Fibroblast of lung (primary cell): ENCODE measurements around the gene BMP7. TPM values are rescaled to one million over a fixed set of nuclear protein-coding genes. Genes with fewer than 3 reads are reported as not detected.

ENCODE experiments used
- DNase-seq, 2 donors: peaks; one replicate each; pipeline versions ENCODE4 v3.0.0 to v3.0.0-alpha.2; 2010; ENCODE audit warnings: low read depth in 2 of 2
- H2AFZ ChIP-seq: 2 replicates; pipeline ENCODE4 v1.5.1; 2012; ENCODE audit warnings: low read length, control low read depth, inconsistent platforms
- H3K27ac ChIP-seq: 2 replicates; pipeline ENCODE4 v1.5.1; 2011; ENCODE audit warnings: low read length, control low read depth; ENCODE audit not compliant: insufficient read depth
- H3K27me3 ChIP-seq: 2 replicates; pipeline ENCODE4 v1.5.1; 2011; ENCODE audit warnings: mild to moderate bottlenecking, low read length; ENCODE audit not compliant: control insufficient read depth, insufficient read depth
- H3K36me3 ChIP-seq: 2 replicates; pipeline ENCODE4 v1.5.1; 2011; ENCODE audit warnings: low read length; ENCODE audit not compliant: control insufficient read depth, insufficient read depth
- H3K4me1 ChIP-seq: 2 replicates; pipeline ENCODE4 v1.5.1; 2011; ENCODE audit warnings: low read length; ENCODE audit not compliant: control insufficient read depth, insufficient read depth; ENCODE audit errors: extremely low read depth
- H3K4me2 ChIP-seq: 2 replicates; pipeline ENCODE4 v1.5.1; 2011; ENCODE audit warnings: low read length, control low read depth; ENCODE audit not compliant: insufficient read depth; ENCODE audit errors: extremely low read depth
- H3K4me3 ChIP-seq, 4 experiments: fragments of 200-600 bp in 1 of 4; sonication (generic) in 1 of 4; replicated peaks in 1 of 4; 2 replicates each; pipeline ENCODE4 v1.5.1; 2011 to 2016; ENCODE audit warnings: low read length in 4 of 4, low read depth in 3 of 4, mild to moderate bottlenecking in 3 of 4, control low read depth in 2 of 4, inconsistent platforms in 1 of 4, mixed read lengths in 1 of 4; ENCODE audit not compliant: insufficient read depth in 1 of 4; ENCODE audit errors: control extremely low read depth in 1 of 4
- H3K79me2 ChIP-seq: 2 replicates; pipeline ENCODE4 v1.5.1; 2012; ENCODE audit warnings: mild to moderate bottlenecking, low read length, inconsistent platforms; ENCODE audit not compliant: control insufficient read depth, insufficient read depth
- H3K9ac ChIP-seq: 2 replicates; pipeline ENCODE4 v1.5.1; 2011; ENCODE audit warnings: mild to moderate bottlenecking, low read length, control low read depth; ENCODE audit not compliant: insufficient read depth
- H3K9me3 ChIP-seq: 2 replicates; pipeline ENCODE4 v1.5.1; 2012; ENCODE audit warnings: low read depth, low read length; ENCODE audit not compliant: control insufficient read depth, insufficient read depth
- H4K20me1 ChIP-seq: 2 replicates; pipeline ENCODE4 v1.5.1; 2011; ENCODE audit warnings: low read length; ENCODE audit not compliant: control insufficient read depth, insufficient read depth; ENCODE audit errors: extremely low read depth
- EZH2 ChIP-seq: IDR thresholded peaks from 2 replicates; pipeline ENCODE4 v1.5.1; 2012; ENCODE audit warnings: low read length, control low read depth, mild to moderate bottlenecking; ENCODE audit errors: missing control alignments
- polyA plus RNA-seq, 2 donors: library from polyadenylated mRNA; depleted of rRNA in 1 of 2; stranded (reverse) in 1 of 2; unstranded in 1 of 2; fragments of >200 nt; gene quantifications; 2 replicates each; pipeline ENCODE4 v1.2.1, GENCODE V29; 2011 to 2012; ENCODE audit warnings: missing spikeins in 1 of 2
- total RNA-seq: library from RNA; depleted of rRNA; stranded (reverse); fragments of >200 nt; gene quantifications from 2 replicates; pipeline ENCODE4 v1.2.1, GENCODE V29; 2014
- TF ChIP-seq, protein P1 (sequence below), 2 donors: IDR thresholded peaks in 1 of 2; conservative IDR thresholded peaks in 1 of 2; 1 replicate in 1 of 2; 2 replicates in 1 of 2; pipeline ENCODE4 v1.5.1; 2011 to 2012; ENCODE audit warnings: low read length in 2 of 2, control low read depth in 1 of 2, inconsistent platforms in 1 of 2, low read depth in 1 of 2, mild to moderate bottlenecking in 1 of 2

BMP7 gene
- total and polyA plus RNA-seq, 2 donors (not counting 1 experiment from before 2014, with no cell fraction given), result not detected

DNA sequence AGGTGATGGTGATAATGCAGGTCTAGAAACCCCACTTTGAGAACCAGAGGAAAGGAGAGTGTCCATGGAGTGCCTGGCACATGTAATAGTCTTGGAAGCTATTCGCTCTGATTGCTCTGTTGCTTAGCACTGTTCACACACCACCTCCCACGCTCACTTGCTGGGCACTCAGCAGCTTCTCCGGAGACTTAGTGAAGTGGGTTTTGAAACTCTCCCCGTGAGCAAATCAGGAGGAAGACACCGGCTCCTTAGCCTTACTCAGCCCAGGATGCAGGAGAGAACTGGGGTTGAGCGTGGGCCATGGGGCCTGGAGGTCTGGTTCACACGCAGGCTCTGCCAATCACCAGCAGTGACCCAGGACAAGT lies 22.2 kb downstream of the BMP7 start:
- H3K4me1 ChIP-seq, result no peaks in the 10 kb centered on the region
- no peaks in the 10 kb centered on the region for H3K79me2 ChIP-seq
- H4K20me1 ChIP-seq, result no peaks in the 10 kb centered on the region
- no peak overlapping the region for H2AFZ ChIP-seq
- no peaks in the 10 kb centered on the region for H3K36me3 ChIP-seq
- no peak overlapping the region for H3K4me2 ChIP-seq
- H3K27me3 ChIP-seq, result no peaks in the 10 kb centered on the region
- no peak overlapping the region for H3K27ac ChIP-seq
- H3K9me3 ChIP-seq, result no peaks in the 10 kb centered on the region
- no peak for DNase-seq
- no peak overlapping the region for H3K9ac ChIP-seq
- H3K4me3 ChIP-seq, result no peak overlapping the region
- TF ChIP-seq, protein P1, sequence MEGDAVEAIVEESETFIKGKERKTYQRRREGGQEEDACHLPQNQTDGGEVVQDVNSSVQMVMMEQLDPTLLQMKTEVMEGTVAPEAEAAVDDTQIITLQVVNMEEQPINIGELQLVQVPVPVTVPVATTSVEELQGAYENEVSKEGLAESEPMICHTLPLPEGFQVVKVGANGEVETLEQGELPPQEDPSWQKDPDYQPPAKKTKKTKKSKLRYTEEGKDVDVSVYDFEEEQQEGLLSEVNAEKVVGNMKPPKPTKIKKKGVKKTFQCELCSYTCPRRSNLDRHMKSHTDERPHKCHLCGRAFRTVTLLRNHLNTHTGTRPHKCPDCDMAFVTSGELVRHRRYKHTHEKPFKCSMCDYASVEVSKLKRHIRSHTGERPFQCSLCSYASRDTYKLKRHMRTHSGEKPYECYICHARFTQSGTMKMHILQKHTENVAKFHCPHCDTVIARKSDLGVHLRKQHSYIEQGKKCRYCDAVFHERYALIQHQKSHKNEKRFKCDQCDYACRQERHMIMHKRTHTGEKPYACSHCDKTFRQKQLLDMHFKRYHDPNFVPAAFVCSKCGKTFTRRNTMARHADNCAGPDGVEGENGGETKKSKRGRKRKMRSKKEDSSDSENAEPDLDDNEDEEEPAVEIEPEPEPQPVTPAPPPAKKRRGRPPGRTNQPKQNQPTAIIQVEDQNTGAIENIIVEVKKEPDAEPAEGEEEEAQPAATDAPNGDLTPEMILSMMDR (conservative IDR thresholded peaks at IDR 0.05 in 1 of 2, IDR thresholded peaks at IDR 0.05 in 1 of 2; ENCODE audit: low read depth in 1 of 2, low read length in 2 of 2), result no peak
- no peak for TF ChIP-seq EZH2

DNA sequence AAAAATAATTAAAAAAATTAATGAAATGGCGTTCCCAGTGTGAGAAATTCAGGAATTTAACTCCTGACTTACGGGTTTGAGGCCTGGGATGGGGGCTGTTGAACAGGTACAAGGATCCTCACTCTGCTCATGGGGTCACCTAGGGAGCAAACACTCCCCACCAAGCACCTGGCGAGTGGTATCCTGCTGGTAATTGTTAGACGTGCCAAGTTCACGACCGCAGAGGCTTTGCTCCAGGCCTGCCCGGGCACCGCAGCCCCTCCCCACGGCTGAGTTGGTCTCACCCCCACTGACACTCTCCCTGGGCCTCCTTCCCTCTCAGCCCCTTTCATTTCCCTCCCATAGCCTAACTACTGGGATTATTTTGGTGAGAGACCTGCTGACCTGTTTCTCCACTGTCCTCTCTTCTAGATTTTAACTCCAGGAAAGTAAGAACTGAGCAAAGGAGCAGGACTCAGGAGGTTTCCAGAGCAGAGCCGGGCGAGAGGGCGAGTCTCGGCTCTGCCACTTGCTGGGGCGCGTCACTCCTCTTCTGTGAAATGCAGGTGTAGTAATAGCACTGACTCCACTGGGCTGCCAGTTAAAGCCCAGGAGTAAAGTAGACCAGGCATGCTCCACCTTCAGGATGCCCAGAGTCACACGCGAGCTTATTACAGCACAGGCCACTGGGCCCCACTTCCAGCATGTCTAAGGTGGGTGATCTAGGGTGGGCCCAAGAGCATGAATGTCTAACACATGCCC lies 22.8 kb downstream of the BMP7 start:
- Histone ChIP-seq H3K4me1 (no peaks in the 10 kb centered on the region), H3K79me2 (no peaks in the 10 kb centered on the region), H3K36me3 (no peaks in the 10 kb centered on the region), H3K9ac (no peak overlapping the region), H3K27ac (no peak overlapping the region), H3K9me3 (no peaks in the 10 kb centered on the region), H3K27me3 (no peaks in the 10 kb centered on the region), H2AFZ (no peak overlapping the region), H3K4me2 (no peak overlapping the region), H3K4me3 (no peak overlapping the region), H4K20me1 (no peaks in the 10 kb centered on the region)
- DNase-seq, result no peak
- TF ChIP-seq, protein P1 (conservative IDR thresholded peaks at IDR 0.05 in 1 of 2, IDR thresholded peaks at IDR 0.05 in 1 of 2; ENCODE audit: low read depth in 1 of 2, low read length in 2 of 2), result no peak
- TF ChIP-seq EZH2, result no peak

DNA sequence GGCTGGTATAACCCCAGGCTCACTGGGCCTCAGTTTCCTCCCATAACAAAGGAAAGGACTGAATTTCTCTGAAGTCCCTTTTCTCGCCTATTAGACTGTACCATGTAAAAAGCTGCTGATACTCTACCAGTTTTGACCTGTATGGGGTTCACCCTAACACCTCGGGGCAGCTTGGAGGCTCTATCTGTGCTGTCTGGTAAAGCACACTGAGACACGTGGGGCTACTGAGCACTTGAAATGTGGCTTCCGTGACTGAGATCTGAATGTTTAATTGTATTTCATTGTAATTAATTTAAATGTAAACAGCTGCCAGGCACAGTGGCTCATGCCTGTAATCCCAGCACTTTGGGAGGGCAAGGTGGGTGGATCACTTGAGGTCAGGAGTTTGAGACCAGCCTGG lies 24.0 kb downstream of the BMP7 start:
- H3K27ac ChIP-seq, result no peak overlapping the region
- no peaks in the 10 kb centered on the region for H4K20me1 ChIP-seq
- H3K27me3 ChIP-seq, result no peaks in the 10 kb centered on the region
- H3K4me1 ChIP-seq, result no peaks in the 10 kb centered on the region
- H3K9me3 ChIP-seq, result no peaks in the 10 kb centered on the region
- no peak overlapping the region for H3K4me2 ChIP-seq
- no peaks in the 10 kb centered on the region for H3K36me3 ChIP-seq
- H3K9ac ChIP-seq, result no peak overlapping the region
- no peaks in the 10 kb centered on the region for H3K79me2 ChIP-seq
- H3K4me3 ChIP-seq, result no peak overlapping the region
- TF ChIP-seq, protein P1 (conservative IDR thresholded peaks at IDR 0.05 in 1 of 2, IDR thresholded peaks at IDR 0.05 in 1 of 2; ENCODE audit: low read depth in 1 of 2, low read length in 2 of 2), result no peak
- TF ChIP-seq EZH2, result no peak
- no peak overlapping the region for H2AFZ ChIP-seq
- DNase-seq, result no peak
